Hepatocyte (in vitro differentiated cells): ENCODE data around the gene GET3. TPM values are rescaled to one million over a fixed set of nuclear protein-coding genes. Genes with fewer than 3 reads are reported as not detected.
A peak's percentile ranks its signal among the peaks of the same experiment; 100 is the strongest.

ENCODE experiments used
- DNase-seq: peaks from one replicate; pipeline ENCODE4 v3.0.0-alpha.2; 2016; ENCODE audit warnings: low spot score
- H2AFZ ChIP-seq: fragments of 200-600 bp; sonication (generic); 2 replicates; pipeline ENCODE4 v1.6.0; 2016; ENCODE audit warnings: antibody characterized with exemption, mild to moderate bottlenecking
- H3K27ac ChIP-seq: fragments of 200-600 bp; sonication (generic); 2 replicates; pipeline ENCODE4 v1.5.1; 2016; ENCODE audit warnings: mild to moderate bottlenecking
- H3K27me3 ChIP-seq: fragments of 200-600 bp; sonication (generic); 2 replicates; pipeline ENCODE4 v1.6.1; 2016
- H3K36me3 ChIP-seq: fragments of 200-600 bp; sonication (generic); replicated peaks from 2 replicates; pipeline ENCODE4 v1.5.1; 2016; ENCODE audit warnings: low read depth; ENCODE audit not compliant: insufficient read depth
- H3K4me1 ChIP-seq: fragments of 200-600 bp; sonication (generic); 2 replicates; pipeline ENCODE4 v1.5.1; 2016; ENCODE audit warnings: mild to moderate bottlenecking, moderate library complexity; ENCODE audit not compliant: insufficient read depth
- H3K4me2 ChIP-seq: fragments of 200-600 bp; sonication (generic); 2 replicates; pipeline ENCODE4 v1.6.0; 2016
- H3K4me3 ChIP-seq: fragments of 200-600 bp; sonication (generic); 2 replicates; pipeline ENCODE4 v1.5.1; 2016; ENCODE audit warnings: mild to moderate bottlenecking
- H3K79me2 ChIP-seq: fragments of 200-600 bp; sonication (generic); 2 replicates; pipeline ENCODE4 v1.6.0; 2017; ENCODE audit warnings: mild to moderate bottlenecking
- H3K9me2 ChIP-seq: fragments of 200-600 bp; sonication (generic); replicated peaks from 2 replicates; pipeline ENCODE4 v1.6.0; 2017; ENCODE audit warnings: mild to moderate bottlenecking; ENCODE audit not compliant: insufficient read depth
- H3K9me3 ChIP-seq: fragments of 200-600 bp; sonication (generic); 2 replicates; pipeline ENCODE4 v1.5.1; 2016; ENCODE audit warnings: low read depth, mild to moderate bottlenecking
- H4K20me1 ChIP-seq: fragments of 200-600 bp; sonication (generic); 2 replicates; pipeline ENCODE4 v1.6.0; 2016; ENCODE audit warnings: mild to moderate bottlenecking; ENCODE audit not compliant: insufficient read depth, poor library complexity, severe bottlenecking
- EZH2 ChIP-seq: fragments of 200-600 bp; sonication (generic); IDR thresholded peaks from 2 replicates; pipeline ENCODE4 v1.6.1; 2016; ENCODE audit warnings: antibody characterized with exemption, mild to moderate bottlenecking, borderline replicate concordance
- EZH2phosphoT487 ChIP-seq: fragments of 200-600 bp; sonication (generic); IDR thresholded peaks from one replicate; pipeline ENCODE4 v1.6.1; 2018; ENCODE audit warnings: antibody characterized with exemption, mild to moderate bottlenecking, low read depth, moderate library complexity; ENCODE audit not compliant: unreplicated experiment, severe bottlenecking
- WGBS: methylation state at CpG from one replicate; pipeline ENCODE4 v1.1.6; 2016; ENCODE audit warnings: low lambda C conversion rate; ENCODE audit errors: missing lambda C conversion rate; 5-methylcytosine and 5-hydroxymethylcytosine counted together
- polyA plus RNA-seq: library from polyadenylated mRNA; unstranded; fragments of >200 nt; fragmentation: Nextera tagmentation; extraction: Ambion mirVana; gene quantifications from 2 replicates; pipeline ENCODE4 v1.2.1, GENCODE V29; 2016
- total RNA-seq: library from RNA; depleted of rRNA; stranded (reverse); fragments of >200 nt; gene quantifications from 2 replicates; pipeline ENCODE4 v1.2.3, GENCODE V29; 2014
- TF ChIP-seq, protein P1 (sequence below): fragments of 200-600 bp; sonication (generic); IDR thresholded peaks from 2 replicates; pipeline ENCODE4 v1.5.1; 2016; ENCODE audit warnings: antibody characterized with exemption, mild to moderate bottlenecking; ENCODE audit not compliant: poor library complexity

GET3 gene
- total and polyA plus RNA-seq, 2 experiments from 2014 or later, result 52.3 to 108 TPM

DNA sequence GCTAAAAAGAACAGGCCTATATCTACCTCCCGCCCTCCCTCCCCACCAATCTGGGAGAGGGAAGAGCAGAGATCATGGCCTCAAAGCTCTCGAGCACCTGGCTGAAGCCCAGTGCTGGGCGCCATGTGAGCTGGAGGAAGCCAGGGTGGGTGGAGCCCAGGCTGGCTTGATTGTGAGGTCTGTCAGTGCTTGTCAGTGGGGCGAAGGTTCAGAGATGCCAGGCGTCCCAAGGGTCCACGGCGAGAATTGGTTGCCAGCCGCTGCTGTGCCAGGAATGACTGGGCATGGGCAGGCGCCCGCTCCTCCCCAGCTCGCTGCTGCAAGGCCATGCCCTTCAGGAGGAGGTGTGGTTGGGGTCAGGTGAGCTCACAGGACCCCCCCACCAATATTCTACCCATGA lies 25.8 kb downstream of the GET3 start:
- TF ChIP-seq, protein P1, sequence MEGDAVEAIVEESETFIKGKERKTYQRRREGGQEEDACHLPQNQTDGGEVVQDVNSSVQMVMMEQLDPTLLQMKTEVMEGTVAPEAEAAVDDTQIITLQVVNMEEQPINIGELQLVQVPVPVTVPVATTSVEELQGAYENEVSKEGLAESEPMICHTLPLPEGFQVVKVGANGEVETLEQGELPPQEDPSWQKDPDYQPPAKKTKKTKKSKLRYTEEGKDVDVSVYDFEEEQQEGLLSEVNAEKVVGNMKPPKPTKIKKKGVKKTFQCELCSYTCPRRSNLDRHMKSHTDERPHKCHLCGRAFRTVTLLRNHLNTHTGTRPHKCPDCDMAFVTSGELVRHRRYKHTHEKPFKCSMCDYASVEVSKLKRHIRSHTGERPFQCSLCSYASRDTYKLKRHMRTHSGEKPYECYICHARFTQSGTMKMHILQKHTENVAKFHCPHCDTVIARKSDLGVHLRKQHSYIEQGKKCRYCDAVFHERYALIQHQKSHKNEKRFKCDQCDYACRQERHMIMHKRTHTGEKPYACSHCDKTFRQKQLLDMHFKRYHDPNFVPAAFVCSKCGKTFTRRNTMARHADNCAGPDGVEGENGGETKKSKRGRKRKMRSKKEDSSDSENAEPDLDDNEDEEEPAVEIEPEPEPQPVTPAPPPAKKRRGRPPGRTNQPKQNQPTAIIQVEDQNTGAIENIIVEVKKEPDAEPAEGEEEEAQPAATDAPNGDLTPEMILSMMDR, result no peak
- TF ChIP-seq EZH2phosphoT487 (no peak), EZH2 (no peak)
- no peak for DNase-seq
- H3K27ac ChIP-seq, result no peak overlapping the region
- no peaks in the 10 kb centered on the region for H4K20me1 ChIP-seq
- H2AFZ ChIP-seq, result no peak overlapping the region
- no peaks in the 10 kb centered on the region for H3K36me3 ChIP-seq
- H3K9me3 ChIP-seq, result no peaks in the 10 kb centered on the region
- no peaks in the 10 kb centered on the region for H3K9me2 ChIP-seq
- H3K79me2 ChIP-seq, result no peaks in the 10 kb centered on the region
- H3K4me2 ChIP-seq, result no peak overlapping the region
- no peaks in the 10 kb centered on the region for H3K4me1 ChIP-seq
- H3K27me3 ChIP-seq, result no peaks in the 10 kb centered on the region
- H3K4me3 ChIP-seq, result no peak overlapping the region
- 97% methylated on average over 10 of the region's 11 CpGs for WGBS

DNA sequence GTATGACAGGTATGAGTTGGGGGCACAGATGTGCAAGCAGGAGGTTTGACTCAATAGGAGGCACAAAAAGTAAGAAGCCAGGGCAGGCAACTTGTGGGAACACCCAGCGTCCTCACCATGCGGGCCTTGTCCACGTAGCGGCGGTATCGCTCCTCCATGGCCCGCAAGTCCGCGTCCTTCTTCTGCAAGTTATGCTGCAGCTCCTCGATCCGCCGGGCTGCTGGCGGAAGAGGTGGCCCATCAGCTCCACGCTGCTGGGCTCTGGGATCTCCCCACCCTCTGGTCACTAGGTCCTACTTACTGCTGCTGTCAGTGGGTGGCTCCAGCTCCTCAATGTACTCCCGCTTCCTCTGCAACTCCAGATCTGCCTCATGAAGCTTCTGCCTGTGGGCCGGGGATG lies 27.4 kb downstream of the GET3 start:
- H3K9me3 ChIP-seq, result no peaks in the 10 kb centered on the region
- H3K36me3 ChIP-seq, result no peaks in the 10 kb centered on the region
- no peak overlapping the region for H2AFZ ChIP-seq
- no peaks in the 10 kb centered on the region for H4K20me1 ChIP-seq
- H3K27me3 ChIP-seq, result no peaks in the 10 kb centered on the region
- no peak overlapping the region for H3K4me3 ChIP-seq
- no peak for DNase-seq
- no peaks in the 10 kb centered on the region for H3K79me2 ChIP-seq
- no peaks in the 10 kb centered on the region for H3K4me1 ChIP-seq
- WGBS, result 95% methylated on average over 16 of the region's 16 CpGs
- no peaks in the 10 kb centered on the region for H3K9me2 ChIP-seq
- H3K27ac ChIP-seq, result no peak overlapping the region
- H3K4me2 ChIP-seq, result no peak overlapping the region
- TF ChIP-seq EZH2 (no peak), EZH2phosphoT487 (no peak)
- TF ChIP-seq, protein P1, result no peak

DNA sequence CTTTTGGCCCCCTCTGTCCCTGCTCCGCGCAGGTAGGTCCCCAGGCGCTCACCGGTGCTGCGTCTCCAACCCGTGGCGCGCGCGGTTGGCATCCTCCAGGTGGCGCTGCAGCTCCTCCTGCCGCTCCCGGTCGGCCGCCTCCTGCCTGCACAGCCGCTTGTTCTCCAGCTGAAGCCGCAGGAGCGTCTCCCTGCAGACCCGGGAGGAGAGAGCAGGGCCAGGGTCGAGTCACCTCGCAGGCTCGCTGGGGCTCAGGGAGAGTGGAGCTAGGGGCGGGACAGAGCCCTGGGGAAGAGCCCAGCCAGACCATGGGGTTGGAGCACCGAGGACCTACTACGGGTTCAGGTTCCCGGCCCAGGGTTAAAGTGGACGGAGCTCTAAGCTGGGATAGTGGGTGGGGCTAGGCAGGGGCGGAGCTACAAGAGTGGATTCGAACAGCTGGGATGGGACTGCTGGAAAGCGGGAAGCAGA lies 28.8 kb downstream of the GET3 start:
- Histone ChIP-seq H3K27me3 (no peaks in the 10 kb centered on the region), H3K4me3 (no peak overlapping the region), H3K4me1 (no peaks in the 10 kb centered on the region), H2AFZ (no peak overlapping the region), H3K36me3 (no peaks in the 10 kb centered on the region), H3K9me3 (no peaks in the 10 kb centered on the region), H3K27ac (no peak overlapping the region), H3K9me2 (no peaks in the 10 kb centered on the region), H4K20me1 (no peaks in the 10 kb centered on the region), H3K4me2 (peak overlapping the region; percentile 86), H3K79me2 (no peaks in the 10 kb centered on the region)
- no peak for TF ChIP-seq EZH2
- TF ChIP-seq, protein P1, result peak; percentile 63
- 27% methylated on average over 29 of the region's 30 CpGs for WGBS
- DNase-seq, result peak; percentile 85

DNA sequence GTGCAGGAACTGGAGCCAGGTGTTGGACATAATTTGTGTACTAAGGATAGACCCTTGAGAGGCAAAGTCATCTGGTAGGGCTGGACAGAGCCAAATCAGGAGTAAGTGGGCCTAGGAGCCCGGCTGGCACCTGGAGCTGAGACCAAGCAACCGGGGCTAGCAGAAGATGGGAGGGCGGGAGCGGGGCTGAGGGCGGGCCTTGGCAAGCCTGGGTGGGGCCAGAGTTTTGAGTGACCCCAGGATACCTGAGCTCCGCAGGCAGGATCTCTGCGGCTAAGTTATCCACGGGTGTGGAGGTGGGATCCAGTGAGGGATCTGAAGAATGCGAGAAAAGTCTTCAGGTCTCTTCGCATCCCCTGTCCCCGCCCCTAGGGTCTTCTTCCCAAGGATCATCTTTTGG lies 29.9 kb downstream of the GET3 start:
- DNase-seq, result no peak
- Histone ChIP-seq H3K9me2 (no peaks in the 10 kb centered on the region), H2AFZ (no peak overlapping the region), H3K4me3 (no peak overlapping the region), H3K36me3 (no peaks in the 10 kb centered on the region), H3K79me2 (no peaks in the 10 kb centered on the region), H4K20me1 (no peaks in the 10 kb centered on the region), H3K27me3 (no peaks in the 10 kb centered on the region), H3K4me2 (no peak overlapping the region), H3K9me3 (no peaks in the 10 kb centered on the region), H3K4me1 (no peaks in the 10 kb centered on the region), H3K27ac (no peak overlapping the region)
- TF ChIP-seq EZH2 (no peak), EZH2phosphoT487 (no peak)
- TF ChIP-seq, protein P1, result no peak
- WGBS, result 91% methylated on average over 8 of the region's 11 CpGs
